ENCODE results near the gene MOK.

The MOK gene

DNA sequence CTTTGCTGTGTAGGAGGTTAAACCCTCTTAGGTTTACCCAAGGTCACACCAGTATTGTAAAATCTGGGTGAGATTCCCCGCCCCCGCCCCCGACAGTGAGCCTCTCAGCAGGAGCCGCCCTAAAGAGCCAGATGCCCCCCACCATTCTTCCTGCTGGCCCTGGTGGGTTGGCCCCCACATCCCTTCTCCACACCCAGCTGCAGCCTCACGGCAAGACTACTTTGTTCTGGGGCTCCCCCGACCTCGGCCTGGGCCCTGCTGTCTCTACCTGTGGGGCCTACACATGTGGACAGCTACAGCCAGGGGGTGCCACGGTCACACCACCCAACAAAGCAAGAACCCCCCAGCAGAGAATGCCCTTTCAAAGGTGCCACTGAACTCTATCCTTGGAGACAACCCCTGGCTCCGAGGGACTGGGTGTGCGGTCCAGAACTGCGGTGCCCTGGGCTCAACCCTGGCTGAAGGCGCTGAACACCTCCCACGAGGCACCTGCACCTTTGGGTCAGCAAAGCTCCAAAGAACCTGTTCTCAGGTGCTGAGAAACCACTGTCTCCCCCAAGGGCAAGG lies 82.9 kb downstream of the MOK start:
- no peak for DNase-seq

- DNase-seq = no peak
These were observed 83.9 kb downstream of the MOK start for GRCh38 chr14:102221026-102221425.

DNA sequence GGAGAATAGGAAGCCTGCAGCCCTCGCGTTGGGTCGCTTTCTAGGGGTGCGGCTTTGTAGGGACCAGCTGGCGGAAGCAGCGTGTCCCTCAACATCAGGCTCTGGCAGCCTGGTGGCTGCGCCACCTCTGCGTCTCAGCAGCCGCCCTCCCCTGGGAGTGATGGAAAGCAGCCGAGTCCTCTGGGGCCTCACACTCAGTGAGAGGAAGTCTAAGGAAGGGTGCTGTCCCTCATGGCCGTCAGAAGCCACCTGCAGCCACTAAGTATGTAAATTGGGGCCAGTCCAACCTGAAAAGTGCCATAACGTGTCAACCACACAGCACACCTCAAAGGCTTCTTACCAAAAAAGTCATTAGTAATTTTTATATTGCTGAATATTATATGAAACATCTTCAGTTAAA lies 84.9 kb downstream of the MOK start:
- no peak for DNase-seq

GRCh38 chr14:102219316-102219715 lies 85.6 kb downstream of the MOK start:
- DNase-seq = no peak

GRCh38 chr14:102218688-102219087 lies 86.3 kb downstream of the MOK start:
- DNase-seq = no peak

- no peak for DNase-seq
These were observed 87.0 kb downstream of the MOK start for GRCh38 chr14:102217987-102218421.

GRCh38 chr14:102217399-102217798 lies 87.6 kb downstream of the MOK start:
- DNase-seq = no peak

DNA sequence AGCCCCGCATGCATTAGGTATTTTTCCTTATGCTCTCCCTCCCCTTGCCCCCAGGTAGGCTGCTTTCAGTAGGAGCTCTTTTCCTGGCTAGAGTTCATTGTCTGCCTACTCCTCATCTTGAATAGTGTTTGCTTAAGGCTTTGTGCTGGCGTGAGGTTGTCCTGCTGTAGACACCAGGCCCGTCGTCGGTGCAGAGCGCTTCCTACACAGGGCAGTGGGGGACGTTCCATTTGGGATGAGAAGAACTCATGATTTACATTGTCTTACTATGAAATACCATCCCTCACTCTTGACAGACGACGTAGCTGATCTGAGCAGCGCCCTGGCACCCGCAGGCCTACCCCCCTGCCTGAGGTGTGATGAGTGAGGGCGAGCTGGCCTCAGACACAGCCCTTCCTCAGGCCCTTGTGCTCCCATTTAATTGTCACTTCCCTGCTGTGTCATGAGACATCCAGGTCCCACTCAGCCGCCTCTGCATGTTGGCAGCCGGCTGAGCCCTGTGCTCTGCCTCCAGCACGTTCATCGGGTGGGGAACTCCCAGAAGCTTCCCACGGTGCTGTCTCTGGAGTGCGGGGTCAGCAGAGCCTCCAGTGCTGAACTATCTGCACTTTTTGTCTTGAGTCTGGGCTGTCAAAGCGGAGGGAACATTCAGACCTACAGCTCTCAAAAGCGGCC lies 89.3 kb downstream of the MOK start:
- DNase-seq = peak; percentile 15 to 48

DNA sequence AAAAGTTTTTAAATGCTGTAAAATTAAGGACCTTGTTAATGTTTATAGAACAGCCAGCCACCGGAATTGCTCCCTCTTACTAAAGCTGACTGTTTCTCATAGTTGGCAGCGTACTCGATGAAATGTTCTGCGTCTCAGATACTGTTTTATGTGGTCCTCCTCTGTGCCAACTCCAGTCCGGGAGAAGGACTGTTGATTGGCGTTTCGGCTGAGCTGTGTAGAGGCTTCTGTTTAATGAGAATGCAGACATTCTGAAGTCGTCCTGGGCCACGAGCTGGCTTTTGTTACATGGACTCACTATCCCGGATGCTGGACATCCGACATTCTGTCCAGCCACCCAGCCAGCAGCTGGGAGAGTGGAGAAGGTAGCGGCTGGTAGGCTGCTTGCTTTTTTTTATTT lies 89.9 kb downstream of the MOK start:
- no peak for DNase-seq

GRCh38 chr14:102213984-102214658 lies 90.8 kb downstream of the MOK start:
- DNase-seq = no peak

GRCh38 chr14:102213470-102213869 lies 91.5 kb downstream of the MOK start:
- no peak for DNase-seq

- no peak for DNase-seq
These were observed 92.1 kb downstream of the MOK start for GRCh38 chr14:102212845-102213244.

GRCh38 chr14:102212356-102212755 lies 92.6 kb downstream of the MOK start:
- DNase-seq = no peak

- no peak for DNase-seq
These were observed 93.7 kb downstream of the MOK start for GRCh38 chr14:102211240-102211639.

DNA sequence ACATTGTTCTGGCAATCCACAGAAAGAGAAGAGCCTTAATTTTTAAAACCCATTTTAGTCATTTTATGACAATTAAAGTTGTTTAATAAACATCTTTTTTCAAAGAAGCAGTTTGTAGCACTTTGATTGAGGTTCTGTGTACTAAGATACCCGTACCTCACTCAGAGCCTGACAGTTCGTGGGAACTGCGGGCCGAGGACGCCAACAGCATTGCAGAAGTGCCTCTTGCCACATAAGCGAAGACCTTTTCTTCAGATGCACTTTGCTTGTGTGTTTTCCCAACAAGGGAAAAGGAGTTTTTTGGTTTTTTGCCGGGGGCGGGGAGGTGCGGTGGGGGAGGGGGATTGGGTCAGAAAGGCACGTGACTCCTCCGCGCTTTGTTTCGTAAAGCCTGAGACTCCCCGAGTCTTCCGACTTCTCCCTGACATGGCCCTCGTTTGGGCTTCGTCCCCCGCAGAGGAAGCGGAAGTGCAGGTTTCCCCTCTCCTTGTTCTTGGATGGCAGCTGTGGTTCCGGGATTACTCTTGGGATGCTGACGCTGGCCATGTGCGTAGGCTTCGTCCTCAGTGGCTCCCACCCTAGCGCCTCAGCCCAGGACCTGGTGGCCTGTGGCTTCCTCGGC lies 94.4 kb downstream of the MOK start:
- no peak for DNase-seq

DNA sequence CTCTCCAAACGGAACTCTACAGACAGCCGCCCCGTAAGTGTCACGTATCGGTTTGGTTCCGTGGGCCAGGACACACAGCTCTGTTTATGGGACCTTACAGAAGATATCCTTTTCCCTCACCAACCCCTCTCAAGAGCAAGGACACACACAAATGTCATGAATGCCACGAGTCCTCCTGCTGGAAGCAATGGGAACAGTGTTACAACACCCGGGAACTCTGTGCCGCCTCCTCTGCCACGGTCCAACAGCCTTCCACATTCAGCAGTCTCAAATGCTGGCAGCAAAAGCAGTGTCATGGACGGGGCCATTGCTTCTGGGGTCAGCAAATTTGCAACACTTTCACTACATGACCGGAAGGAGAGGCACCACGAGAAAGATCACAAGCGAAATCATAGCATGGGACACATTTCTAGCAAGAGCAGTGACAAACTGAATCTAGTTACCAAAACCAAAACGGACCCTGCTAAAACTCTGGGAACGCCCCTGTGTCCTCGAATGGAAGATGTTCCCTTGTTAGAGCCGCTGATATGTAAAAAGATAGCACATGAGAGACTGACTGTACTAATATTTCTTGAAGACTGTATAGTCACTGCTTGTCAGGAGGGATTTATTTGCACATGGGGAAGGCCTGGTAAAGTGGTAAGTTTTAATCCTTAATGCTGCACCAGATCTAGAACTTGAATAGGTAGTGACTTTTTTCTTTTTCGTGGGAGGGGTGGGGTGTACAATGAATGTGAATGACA lies 95.6 kb downstream of the MOK start:
- DNase-seq = no peak

DNA sequence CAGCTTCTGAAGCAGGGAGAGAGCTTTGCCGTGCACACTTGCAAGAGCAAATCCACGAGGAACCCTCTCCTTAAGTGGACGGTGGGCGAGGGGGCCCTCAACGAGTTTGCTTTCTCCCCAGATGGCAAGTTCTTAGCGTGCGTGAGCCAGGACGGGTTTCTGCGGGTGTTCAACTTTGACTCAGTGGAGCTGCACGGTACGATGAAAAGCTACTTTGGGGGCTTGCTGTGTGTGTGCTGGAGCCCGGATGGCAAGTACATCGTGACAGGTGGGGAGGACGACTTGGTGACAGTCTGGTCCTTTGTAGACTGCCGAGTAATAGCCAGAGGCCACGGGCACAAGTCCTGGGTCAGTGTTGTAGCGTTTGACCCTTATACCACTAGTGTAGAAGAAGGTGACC lies 96.2 kb downstream of the MOK start:
- no peak for DNase-seq

- DNase-seq = no peak
These were observed 97.1 kb downstream of the MOK start for GRCh38 chr14:102207831-102208365.

- no peak for DNase-seq
These were observed 98.0 kb downstream of the MOK start for GRCh38 chr14:102206918-102207317.

DNA sequence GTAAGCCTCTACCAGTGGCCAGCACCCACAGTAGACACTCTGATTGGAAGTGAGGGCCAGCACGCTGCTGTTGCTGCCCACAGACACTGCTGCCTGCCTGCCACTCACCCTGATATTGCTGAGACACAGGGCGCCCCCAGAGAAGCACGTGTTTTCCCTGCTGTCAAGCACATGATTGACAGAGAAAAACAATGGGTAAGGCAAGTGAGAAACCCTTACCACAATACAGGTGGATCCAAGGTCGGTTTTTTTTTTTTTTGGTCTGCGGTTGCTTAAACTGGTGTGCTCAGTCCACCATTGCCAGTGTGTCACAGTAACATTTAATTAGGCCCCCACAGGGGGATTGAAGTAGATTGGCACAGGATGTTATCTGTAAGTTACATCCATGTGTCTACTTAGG lies 99.4 kb downstream of the MOK start:
- DNase-seq = no peak

DNA sequence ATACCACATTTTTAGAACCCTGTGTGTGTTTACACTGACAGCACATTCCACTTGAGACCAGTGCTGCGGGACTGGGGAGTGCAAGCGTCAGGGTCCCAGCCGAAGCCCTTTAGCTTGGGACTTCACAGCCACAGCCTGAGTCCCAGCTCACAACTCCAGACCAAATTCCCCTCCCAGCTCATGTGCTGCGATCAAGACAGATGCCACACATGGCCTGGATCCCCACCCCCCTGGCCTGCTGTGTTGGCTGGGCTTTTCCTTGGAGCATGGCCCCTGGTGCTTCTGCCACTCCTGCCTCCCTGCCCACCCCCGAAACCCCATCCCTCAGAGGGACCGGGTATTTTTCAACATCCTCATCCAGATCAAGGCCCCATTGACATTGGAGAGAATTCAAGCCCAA lies 101.6 kb downstream of the MOK start:
- no peak for DNase-seq

DNA sequence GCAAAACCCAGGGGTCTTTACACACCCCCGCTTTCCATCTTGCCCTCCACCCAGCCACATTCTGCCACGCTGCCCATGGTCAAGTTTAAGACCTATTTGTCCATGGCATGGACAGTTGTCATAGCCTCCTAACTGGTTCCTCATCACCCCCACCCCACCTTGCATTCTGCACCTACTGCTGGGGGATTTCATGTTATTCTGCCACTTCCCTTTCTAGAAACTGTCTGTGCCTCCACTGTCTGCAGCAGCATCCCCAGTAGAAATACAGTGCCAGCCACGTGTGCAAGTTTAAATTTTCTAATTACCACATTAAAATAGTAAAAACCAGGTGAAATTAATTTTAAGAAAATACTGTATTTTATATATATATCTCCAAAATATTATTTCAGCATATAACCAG lies 102.0 kb downstream of the MOK start:
- DNase-seq = no peak

DNA sequence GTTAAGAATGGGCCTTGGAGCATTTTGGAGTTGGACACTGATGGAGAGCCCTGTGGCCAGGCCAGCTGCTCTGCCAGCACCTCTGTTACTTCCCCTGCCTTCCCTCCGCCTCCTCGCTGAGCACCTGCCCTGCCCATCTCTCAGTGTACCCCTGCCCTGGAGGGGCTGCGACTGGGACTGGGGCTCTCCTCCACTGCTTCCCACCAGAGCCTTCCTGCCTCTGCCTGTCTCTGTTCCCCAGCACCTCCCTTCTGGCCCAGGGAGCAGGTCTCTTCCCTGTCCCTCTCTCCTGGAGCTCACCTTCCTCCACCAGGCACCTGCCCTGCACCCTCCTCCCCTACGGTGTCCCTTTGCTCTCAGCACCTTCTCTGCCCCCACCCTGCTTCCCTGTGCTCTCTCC lies 103.2 kb downstream of the MOK start:
- DNase-seq = no peak
